ENCODE measurements around the gene ANKMY1.

The ANKMY1 gene

GRCh38 chr2:240447934-240448333, 109.9 kb downstream of the ANKMY1 start:
- no peak for DNase-seq (ENCODE audit: low spot score)

- no peak for DNase-seq (ENCODE audit: low spot score)
These were observed 110.5 kb downstream of the ANKMY1 start for GRCh38 chr2:240447331-240447730.

GRCh38 chr2:240446664-240447175, 111.1 kb downstream of the ANKMY1 start:
- DNase-seq (ENCODE audit: low spot score), result no peak

DNA sequence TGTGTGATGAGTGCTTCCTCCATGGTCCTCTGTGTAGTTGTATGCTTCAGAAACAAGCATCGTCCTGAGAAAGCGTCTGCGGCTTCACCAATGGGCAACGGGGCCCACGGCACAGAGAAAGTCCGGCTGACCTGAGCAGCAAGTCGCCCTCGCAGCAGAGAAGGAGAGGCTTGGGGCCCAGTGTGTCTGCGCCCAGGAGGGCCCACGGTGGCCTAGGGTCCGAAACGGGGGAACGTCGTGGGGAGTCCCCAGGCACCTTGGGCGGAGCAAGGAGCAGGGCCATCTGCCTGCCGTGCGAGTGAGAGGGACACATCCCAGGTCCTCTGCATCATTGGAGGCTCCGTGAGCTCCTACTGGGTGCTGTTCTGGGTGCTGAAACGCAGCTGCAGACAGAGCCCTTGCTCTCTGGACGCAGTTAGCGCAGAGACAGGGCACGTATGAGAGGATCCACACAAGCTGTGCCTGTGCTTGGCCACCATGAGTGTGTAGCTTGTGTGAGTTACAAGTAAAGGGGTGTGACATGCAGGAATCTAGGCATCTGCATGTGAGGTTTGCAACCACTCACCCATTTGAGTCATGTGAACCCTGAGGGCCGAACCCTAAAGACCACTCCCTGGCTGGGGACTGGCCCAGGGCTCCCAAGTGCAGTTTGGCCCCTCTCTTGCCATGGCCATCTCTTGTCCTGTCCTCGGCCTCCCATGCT, 111.7 kb downstream of the ANKMY1 start:
- no peak for DNase-seq (ENCODE audit: low spot score)

- no peak for DNase-seq (ENCODE audit: low spot score)
These were observed 113.3 kb downstream of the ANKMY1 start for GRCh38 chr2:240444464-240444863.

- no peak for DNase-seq (ENCODE audit: low spot score)
These were observed 113.9 kb downstream of the ANKMY1 start for GRCh38 chr2:240443891-240444301.

DNA sequence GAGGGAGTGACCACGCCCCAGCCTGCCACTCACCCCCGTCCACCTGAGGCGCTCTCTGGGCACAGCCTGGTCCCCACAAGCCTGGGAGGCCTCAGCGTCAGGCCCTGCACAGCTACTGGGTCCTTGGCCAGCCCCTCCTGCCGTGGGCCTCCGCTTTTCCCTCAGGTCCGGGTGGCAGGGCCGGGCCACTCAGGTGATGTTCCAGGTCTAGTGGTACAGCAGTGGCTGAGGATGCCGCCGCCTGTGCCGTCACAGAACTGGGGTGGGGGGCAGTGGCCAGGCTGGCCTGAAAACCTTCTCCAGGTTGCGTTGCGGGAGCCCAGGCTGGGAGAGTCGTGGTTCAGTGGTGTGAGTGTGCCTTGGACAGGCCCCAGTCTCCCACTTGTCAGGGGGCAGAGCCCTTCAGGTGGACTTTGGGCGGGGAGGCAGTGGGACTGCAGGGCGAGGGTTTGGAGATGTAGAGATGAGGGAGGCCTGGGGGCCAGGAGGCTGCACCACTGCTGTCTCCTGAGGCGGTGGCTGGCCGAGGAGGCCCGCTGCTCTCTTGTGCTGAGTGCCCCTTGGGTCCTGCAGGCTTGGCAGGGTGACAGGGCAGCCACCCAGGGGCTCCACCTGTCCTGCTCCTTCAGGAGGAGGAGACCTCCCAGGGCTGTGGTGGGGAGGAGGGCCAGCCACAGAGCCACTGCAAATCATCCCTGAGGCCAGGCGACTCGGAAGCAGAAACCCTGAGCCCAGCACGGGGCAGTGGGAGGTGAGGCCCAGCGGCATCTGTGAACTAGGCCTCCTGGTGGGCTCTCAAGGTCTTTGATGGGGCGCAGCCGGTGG, 114.7 kb downstream of the ANKMY1 start:
- no peak for DNase-seq (ENCODE audit: low spot score)

DNA sequence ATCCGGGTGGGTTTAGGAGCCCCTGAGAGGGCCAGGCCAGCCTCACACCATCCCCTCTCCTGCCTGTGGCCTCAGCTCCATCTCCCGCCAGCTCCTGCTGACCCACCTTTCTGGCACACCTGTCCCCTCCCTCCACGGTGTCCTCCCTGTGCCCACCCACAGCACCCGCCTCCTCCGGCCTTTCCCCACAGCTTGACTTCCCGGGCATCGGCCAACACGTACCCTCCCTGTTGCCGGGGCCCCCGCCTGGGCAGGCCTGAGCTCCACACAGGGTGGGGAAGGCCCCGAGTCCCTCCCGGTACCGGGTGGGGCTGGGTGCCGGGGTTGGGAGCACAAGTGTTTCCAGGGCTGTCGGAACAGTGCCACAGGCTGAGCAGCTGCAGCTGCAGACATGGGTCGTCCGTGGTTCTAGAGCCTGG, 115.8 kb downstream of the ANKMY1 start:
- no peak for DNase-seq (ENCODE audit: low spot score)

GRCh38 chr2:240441326-240441992, 116.3 kb downstream of the ANKMY1 start:
- DNase-seq (ENCODE audit: low spot score), result no peak

- DNase-seq (ENCODE audit: low spot score), result no peak
These were observed 117.0 kb downstream of the ANKMY1 start for GRCh38 chr2:240440704-240441320.

DNA sequence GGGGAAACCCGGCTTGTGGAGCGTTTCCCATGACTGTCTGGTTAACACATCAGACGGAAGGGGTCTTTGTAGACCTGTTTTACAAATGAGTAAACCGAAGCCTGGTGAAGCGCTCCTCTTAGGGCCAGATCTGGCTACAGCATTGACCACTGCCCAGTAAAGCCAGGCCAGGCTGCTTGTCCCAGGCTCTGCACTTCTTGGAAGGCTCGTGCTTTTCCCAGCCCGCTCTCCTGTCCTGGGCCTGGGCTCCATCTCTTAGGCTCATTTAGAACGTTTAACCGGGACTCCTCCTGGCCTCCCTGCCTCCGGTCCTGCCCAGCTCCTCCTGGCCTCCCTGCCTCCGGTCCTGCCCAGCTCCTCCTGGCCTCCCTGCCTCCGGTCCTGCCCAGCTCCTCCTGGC, 117.5 kb downstream of the ANKMY1 start:
- DNase-seq (ENCODE audit: low spot score), result no peak

DNA sequence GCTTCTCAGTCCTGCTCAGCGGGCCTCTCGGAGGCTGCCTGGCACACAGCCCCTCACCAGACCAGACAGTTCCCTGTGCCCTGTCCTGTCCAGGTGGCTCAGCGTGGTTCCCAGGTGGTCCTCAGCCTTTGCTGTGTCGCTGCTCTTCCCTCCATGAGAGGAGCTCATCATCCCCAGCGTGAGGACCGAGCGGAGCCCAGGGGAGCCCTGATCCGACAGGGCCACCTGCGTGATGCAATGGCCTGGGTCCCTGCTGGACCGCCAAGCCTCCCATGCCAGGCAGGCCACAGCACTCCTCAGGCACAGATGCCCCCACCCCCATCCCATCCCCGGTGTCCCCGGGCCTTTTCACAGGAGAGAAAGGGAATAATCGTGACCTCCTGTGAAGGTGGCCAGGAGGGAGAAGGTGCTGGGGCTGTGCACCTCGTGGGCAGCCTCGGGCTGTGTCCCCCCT, 118.1 kb downstream of the ANKMY1 start:
- no peak for DNase-seq (ENCODE audit: low spot score)

- DNase-seq (ENCODE audit: low spot score), result no peak
These were observed 118.7 kb downstream of the ANKMY1 start for GRCh38 chr2:240438810-240439697.

DNA sequence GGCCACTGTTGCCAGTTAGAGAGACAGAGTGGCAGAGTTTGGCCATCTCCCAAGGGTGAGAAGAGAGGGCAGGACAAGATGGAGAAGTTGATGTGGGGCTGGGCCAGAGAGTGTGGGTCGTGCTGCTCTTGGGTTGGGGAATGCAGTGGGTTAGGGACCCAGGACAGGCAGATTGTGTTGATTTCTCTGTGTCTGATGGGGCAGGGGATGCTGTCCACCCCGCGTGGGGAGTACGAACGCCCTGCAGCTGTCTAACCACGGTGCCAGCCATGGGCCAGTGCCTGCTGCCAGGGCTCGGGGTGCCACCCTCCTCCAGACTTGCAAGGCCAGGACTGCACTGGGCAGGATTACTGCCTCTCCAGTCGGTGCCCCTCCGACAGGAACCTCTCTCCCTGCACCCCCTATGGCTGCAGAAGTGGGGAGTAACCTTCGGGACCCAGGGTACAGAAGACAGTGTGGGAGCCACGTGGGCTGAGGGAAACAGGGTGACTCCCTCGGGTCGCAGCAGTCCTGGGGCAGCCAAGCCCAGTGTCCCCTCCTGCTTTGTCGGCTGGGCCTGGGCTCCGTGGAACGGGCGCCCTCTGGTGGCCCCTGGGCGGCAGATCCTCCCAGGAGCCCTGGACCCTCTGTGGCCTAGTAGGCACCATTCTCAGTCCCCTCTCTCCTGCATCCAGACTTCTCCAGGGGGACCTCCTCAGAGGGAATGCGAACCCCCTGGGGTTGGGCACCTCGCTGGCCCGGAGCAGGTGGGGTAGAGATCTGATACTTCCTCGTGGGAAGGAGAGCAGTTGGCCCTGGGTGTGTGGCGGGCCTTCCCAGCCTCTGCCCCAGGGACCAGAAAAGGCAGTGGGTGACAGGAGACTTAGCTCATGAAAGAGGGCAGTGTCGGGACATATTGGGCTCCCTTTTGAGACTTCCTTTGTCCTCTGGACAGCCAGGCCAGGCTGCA, 119.7 kb downstream of the ANKMY1 start:
- DNase-seq (ENCODE audit: low spot score), result peak; percentile 71

GRCh38 chr2:240437551-240437860, 120.3 kb downstream of the ANKMY1 start:
- DNase-seq (ENCODE audit: low spot score), result no peak

- peak; percentile 50 for DNase-seq (ENCODE audit: low spot score)
These were observed 120.9 kb downstream of the ANKMY1 start for GRCh38 chr2:240436683-240437550.

GRCh38 chr2:240435948-240436682, 121.7 kb downstream of the ANKMY1 start:
- peak; percentile 39 for DNase-seq (ENCODE audit: low spot score)

- DNase-seq (ENCODE audit: low spot score), result peak; percentile 80
These were observed 122.3 kb downstream of the ANKMY1 start, which contains the start of gene GPC1 for GRCh38 chr2:240435457-240435947. TSS of gene GPC1 (plus strand) at chr2:240435663. CDS start at chr2:240435919, 256 bp downstream.
